T-helper 2 cell (primary cell): Measurements from ENCODE around the gene ACER2.
"Not testable (repeated sequence)": the region's sequence is repeated elsewhere in the genome, so short reads cannot be mapped to it uniquely, and the experiment has no call there.

Experiments
- DNase-seq, 5 experiments: peaks; one replicate each; pipeline versions ENCODE4 v3.0.0 to v3.0.0-alpha.2; 2012 to 2022
- total RNA-seq, 2 donors: gene quantifications; one replicate each; lab custom pipeline; 2026; lab: John Stamatoyannopoulos, UW

Gene ACER2
- 2.8 to 3.0 reads per million in 2 donors for total RNA-seq

DNA sequence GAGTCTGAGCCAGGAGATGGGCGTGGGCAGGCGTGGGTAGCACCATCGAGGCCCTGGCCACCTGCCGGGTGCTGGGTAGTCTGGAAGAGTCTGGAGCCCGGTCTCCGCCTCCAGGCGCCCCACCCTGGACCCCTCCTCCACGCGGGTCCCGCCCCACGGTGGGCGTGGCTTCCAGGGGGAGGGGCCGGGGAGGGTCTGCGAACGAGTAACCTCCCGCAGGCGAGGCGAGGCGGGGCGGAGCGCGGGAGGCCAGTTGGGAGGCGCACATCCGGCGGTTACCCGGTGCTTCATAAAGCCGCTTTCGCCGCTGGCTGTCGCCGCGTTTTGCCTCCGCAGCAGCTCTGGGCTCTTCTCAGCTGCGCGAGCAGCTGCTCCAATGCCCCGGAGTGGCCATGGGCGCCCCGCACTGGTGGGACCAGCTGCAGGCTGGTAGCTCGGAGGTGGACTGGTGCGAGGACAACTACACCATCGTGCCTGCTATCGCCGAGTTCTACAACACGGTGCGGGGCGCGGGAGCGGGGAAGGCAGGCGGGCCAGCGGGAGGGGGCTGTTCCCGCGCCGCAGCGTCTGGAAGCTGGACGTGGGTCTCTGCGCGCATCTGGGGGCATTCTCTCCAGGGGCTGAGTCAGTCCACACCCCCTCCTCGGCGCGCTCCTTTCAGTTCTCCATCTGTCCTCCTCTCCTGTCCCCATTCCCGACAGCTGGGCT lies at the start of gene ACER2:
ACER2 (plus strand) TSS at position 317 of the 708 bp plus-strand sequence; CDS start at position 393, 76 bp downstream.
- peak; percentile 89 to 95 (median 92) for DNase-seq

DNA sequence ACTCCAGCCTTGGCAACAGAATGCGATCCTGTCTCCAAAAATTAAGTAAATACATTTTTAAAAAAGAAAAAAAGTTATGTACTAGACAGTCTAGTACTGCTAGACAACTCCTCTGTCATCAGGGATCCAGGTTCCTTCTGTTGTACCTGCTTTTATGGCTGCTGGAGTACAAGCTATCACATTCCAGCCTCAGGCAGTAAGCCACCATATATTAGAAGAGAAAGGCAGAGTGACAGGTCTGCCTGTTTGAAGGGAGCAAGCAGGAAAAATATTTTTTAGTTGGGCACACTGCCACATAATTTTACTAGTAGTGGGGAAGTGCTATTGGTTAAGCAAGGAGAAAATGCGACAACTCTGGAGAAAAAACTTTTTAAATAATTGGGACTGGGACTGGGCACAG lies 39.7 kb upstream of the ACER2 start:
- no peak for DNase-seq

DNA sequence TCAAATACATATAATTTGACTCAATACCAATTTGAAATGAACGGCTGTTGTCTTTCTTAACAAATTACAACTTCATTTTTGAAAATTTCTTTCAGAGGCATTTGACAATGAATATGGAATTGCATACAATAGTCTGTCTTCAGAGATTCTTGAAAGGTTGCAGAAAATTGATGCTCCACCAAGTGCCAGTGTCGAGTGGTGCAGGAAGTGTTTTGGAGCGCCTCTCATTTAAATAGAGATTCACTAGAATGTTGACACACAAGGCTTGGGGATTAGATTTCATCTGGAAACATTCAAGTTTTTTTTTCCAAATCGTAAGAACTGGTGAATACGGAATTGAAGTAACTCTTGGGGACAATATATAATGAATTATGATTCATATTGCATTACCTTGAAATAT lies 36.9 kb upstream of the ACER2 start:
- no peak for DNase-seq

DNA sequence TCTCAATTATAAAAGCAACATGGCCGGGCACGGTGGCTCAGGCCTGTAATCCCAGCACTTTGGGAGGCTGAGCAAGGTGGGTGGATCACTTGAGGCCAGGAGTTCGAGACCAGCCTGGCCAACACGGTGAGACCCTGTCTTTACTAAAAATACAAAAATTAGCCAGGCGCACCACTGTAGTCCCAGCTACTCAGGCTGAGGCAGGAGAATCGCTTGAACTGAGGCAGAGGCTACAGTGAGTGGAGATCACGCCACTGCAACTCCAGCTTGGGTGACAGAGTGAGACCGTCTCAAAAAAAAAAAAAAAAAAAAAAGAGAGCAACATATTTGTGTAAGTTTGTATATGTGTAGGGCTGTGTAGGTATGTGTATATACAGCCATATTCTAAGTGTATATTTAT lies 36.2 kb upstream of the ACER2 start:
- DNase-seq: no peak

DNA sequence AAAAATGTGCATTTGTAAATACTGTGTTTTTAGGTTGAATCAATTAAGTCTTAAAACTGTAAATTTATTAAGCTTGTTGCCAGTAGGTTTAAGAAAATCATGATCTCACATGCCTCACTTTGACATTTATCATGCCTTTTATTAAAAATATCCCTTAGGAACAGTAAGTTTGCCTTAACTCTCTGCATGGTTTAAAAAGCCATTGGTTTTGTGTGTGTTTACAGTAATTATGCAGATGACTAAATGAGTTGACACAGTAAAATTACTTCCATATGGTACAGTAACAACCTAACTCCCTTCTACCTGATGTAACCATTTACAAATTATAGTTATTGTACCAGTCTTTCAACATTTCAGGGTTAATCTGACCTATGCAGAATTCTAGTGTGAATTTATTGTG lies 35.3 kb upstream of the ACER2 start:
- no peak for DNase-seq

DNA sequence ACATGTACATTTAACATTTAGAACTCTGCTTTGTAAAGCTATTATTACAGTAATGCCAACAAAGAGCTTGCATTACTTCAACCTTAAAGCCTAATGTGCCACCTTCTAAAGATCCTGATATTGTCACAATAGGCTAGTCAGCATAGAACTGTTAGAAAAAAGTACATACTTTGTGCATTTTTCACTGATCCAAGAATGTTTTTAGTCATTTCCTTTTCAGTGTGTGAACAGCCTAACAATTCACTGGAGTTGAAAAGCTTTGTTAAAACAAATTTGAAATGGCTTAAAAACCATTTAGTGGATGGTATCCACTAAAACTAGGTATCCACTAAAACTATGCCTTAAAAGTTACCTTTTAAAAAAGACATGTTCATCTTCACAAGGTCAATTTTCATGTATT lies 33.3 kb upstream of the ACER2 start:
- no peak for DNase-seq

DNA sequence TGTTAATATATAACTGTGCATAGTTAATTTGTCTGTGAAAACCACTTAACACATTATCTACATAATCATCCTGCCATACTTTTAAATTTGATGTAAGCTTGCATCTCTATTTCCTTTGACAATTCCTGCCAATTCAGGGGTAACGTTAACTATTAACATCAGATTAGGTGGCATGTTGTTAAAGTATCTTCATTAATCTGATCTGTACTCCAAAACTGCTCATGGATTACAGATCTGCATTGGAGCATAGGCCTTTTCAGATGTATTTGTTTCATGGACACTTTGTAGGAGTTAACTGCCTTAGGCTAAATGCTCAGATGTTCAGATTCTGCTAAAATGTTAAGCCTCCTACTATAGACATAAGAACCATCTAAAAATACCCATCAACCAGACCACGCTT lies 31.9 kb upstream of the ACER2 start:
- no peak for DNase-seq

DNA sequence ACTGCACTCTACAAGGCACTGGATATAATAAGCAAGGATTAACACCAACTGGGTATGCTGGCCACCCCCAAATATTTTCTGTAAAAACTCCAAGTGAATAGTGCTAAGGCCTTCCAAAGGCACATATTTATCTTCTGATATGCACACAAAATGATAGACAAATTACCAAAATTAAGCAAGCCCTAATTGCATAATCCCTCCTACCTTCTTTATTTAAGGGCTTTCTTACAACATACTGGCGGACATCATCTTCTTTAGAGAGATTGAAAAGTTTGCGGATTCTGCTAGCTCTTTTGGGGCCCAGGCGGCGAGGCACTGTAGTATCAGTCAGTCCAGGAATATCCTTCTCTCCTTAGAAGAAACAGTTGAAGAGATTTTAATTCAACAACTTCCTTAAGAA lies 30.6 kb upstream of the ACER2 start:
- DNase-seq: no peak

DNA sequence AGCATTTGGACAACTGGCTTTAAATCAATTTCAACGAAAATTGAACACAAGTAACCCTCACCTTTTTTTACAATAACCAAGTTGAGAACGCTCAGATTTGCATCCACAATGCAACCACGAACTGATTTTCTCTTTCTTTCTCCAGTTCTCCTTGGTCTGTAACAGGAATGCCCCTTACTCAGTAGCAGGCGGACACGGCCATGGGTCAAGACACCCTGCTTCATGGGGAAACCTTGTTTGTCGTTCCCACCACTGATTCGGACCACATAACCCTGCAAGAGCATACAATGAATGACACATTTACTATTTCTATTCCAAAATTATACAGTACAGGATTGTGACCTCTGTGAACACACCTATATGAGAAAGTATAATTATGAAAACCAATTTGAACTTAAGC lies 30.2 kb upstream of the ACER2 start:
- DNase-seq: no peak

DNA sequence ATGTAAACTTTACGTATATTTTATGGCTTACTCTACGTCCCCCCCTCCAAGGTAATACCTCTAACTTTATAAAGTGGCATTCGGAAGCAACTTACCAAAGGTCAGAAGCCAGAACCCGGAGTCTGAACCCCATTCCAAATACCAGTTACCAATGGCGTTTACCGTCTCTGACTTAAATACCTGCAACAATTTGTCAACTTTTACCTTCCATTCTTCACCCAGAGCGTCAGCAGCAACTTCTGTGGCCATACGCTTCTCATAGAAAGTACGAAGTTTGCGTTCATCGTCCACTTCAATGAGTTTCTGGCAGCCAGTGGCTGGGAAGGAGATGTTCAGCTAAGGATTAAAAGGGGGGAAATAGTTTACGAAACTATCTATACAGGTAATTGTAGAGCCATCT lies 29.5 kb upstream of the ACER2 start:
- no peak for DNase-seq

DNA sequence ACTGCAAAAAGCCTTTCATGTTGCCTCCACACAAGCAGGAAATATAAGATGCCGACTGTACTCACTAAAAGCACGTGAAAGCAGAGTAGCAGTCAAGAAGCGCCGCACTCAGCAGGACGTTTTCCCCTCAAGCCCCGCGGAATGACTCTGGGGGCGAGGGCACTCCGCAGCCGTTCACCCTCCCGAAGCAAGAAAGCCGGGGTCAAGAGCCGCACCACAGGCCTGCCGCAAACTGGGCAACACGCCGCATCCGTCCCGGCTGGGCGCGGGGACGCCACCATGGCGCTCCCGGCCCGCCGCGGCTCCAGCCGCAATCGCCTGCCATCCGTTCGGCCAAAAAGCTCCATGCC lies 29.1 kb upstream of the ACER2 start:
- peak in 4 of 5 experiments; percentile 15 to 66 (median 22) for DNase-seq

DNA sequence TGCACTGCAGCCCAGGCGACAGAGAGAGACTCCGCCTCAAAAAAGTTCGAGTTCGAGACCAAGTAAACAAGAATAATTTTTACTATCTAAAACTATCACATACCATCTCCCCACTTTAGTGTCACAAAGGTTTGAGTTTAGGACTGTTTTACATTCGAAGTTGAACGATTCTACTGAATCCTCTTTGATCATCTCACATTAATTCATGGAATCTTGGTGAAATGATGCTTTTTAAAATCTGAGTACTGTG lies 28.1 kb upstream of the ACER2 start:
- DNase-seq: no peak

DNA sequence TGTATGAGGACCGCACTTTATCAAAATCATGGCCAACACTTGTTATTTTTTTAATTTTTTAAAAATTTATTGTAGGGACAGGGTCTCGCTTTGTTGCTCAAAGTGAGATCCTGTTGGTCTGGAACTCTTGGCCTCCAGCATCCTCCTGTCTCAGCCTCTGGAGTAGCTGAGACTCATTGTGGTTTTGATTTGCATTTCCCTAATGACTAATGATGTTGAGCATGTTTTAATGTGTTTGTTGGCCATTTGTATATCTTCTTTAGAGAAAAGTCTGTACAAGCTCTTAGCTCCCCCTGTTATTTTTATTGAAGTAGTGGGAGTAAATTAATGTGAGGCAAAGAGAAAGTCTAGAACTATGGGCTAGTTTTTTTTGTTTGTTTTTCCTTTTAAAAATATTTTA lies 27.2 kb upstream of the ACER2 start:
- DNase-seq: no peak

DNA sequence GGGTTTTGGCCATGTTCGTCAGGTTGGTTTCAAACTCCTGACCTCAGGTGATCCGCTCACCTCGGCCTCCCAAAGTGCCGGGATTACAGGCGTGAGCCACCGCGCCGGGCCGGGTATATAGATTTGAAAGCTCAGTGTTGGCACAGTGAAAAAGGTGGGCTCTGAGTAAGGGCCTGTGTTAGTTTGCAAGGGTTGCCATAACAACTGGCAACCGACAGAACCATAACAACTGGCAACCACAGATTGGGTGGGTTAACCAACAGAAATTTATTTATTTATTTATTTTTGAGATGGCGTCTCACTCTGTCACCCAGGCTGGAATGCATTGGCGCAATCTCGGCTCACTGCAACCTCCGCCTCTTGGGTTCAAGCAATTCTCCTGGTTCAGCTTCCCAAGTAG lies 23.6 kb upstream of the ACER2 start:
- DNase-seq: not testable (repeated sequence)

DNA sequence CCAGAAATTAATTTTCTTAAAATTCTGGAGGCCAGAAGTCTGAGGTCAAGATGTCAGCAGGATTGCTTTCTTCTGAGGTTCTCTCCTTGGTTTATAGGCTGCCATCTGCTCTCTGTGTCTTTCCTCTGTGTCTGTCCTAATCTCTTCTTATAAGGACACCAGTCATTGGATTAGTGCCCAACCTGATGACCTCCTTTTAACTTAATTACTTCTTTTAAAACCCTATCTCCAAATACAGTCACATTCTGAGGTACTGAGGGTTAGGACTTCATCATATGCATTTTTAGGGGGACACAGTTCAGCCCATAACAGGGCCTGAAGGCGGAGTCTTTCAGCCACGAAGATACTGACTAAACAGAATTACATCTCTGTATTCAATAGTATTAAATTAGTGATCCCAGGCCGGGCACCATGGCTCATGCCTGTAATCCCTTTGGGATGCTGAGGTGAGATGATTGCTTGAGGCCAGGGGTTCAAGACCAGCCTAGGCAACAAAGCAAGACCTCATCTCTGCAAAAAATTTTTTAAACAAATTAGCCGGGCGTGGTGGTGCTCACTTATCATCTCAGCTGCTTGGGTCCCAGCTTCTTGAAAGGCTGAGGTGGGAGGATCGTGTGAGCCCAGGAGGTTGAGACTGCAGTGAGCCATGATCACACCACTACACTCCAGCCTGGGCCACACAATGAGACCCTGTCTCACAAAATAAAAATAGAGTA lies 22.9 kb upstream of the ACER2 start:
- DNase-seq: no peak

DNA sequence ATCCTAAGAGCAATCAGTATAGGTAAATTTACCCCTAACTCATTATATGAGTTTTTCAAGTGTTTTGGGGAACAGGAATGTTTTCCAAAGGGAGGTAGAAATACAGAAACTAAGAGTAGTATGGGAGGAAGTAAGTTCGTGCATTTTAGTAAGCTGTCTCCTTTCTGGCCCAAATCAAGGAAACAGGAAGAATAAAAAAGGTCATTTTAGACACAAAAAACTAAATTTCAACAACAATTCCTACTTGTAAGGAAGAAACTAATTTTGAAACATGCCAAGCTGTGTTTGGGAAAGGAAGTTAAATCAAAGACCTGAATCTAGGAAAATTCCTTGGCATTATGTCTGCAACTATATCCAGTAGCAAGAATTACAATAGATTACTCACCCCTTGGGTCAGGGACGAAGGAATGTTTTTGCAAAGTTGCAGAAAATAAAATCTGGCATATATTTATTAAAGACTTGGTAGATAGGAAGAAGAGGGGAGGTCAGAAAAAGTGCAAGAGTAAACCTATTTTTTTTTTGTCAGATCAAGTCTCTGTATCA lies 22.2 kb upstream of the ACER2 start:
- DNase-seq: no peak

DNA sequence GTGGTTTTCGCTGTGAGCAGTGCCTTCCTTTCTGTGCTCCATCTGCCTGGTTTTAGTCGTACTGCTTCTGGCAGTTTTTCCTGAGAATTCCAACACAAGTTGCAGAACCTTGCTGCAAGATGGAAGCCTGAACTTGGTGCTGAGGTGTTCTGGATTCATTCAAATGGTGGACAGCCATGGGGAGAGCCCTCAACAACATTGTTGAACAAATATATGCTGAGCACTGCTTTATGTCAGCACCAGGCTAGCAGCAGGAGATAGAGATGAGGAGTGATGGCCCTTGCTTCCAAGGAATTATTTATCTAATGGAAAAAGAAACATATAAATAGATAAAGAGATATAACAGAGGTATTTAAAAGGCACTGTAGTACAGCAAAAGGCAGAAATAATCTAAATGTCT lies 21.5 kb upstream of the ACER2 start:
- no peak for DNase-seq

DNA sequence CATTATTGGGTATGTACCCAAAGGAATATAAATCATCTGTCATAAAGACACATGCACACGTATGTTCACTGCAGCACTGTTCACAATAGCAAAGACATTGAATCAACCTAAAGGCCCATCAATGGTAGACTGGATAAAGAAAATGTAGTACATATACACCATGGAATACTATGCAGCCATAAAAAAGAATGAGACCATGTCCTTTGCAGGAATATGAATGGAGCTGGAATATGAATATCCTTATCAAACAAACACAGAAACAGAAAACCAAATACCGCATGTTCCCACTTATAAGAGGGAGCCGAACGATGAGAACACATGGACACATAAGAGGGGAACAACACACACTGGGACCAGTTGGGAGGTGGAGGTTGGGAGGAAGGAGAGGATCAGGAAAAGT lies 19.3 kb upstream of the ACER2 start:
- not testable (repeated sequence) for DNase-seq

DNA sequence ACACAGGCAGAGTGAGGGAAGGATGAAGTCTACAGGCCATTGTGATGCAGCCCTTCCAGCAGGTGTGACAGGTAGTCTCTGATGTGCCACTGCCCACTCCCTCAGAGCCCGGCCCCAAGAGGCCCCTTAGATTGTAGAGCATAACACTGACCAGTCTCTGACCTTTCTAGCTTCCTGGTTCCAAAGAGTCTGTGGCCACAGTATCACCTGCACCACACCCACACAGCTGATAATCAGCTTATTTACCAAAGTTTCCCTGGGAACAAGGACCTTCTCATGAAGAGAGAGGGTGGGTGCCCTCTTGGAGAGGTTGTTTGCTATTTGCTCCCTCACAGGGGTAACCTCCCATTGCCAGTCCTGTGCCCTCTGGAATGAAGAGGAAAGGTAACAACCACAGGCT lies 11.0 kb upstream of the ACER2 start:
- no peak for DNase-seq

DNA sequence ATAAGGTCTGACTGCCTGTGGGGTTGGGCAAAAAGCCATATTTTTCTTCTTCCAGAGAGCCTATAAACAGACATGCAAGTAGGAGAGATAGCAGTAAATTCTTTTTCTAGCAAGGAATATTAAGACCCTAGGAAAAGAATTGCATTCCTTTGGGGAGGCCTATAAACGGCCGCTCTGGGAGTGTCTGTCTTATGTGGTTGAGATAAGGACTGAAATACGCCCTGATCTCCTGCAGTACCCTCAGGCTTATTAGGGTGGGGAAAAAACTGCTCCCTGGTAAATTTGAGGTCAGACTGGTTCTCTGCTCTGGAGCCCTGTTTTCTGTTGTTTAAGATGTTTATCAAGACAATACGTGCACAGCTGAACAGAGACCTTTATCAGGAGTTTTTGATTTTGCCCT lies 5.6 kb upstream of the ACER2 start:
- DNase-seq: not testable (repeated sequence)

DNA sequence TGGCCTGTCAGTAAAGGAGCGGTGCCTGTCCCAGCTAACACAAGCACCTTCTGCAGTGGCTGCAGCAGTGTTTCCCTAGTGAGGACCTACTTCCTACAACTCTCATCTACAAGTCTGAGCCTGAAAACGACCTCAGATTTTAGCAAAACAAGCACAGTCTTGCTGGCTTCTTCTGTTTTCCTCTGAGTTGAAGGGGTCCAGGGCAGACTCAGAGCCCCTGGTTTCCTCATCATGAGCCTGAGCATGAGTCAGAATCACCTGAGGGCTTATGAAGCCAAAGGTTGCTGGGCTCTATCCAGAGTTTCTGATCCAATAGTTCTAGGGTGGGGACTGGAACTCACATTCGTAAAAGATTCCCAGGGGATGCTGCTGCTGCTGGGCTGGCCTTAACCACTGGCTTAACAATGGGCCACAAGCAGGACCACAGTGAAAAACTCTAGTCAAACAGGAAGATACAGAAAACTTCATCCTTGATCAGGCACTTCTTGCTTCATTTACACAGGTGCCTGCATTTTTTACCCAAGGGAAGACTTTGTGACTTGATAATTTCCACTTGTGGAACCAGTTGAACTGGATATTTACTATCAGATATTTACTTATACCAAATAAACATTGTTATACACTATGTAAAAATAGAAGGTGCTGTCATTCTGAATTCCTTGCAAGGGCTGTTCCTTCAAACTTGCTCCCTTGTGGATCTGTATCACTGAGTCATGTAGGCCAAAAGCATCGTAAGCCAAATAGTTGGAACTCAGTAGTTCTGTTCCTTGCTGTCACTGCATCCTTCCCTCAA lies 4.3 kb upstream of the ACER2 start:
- no peak for DNase-seq

DNA sequence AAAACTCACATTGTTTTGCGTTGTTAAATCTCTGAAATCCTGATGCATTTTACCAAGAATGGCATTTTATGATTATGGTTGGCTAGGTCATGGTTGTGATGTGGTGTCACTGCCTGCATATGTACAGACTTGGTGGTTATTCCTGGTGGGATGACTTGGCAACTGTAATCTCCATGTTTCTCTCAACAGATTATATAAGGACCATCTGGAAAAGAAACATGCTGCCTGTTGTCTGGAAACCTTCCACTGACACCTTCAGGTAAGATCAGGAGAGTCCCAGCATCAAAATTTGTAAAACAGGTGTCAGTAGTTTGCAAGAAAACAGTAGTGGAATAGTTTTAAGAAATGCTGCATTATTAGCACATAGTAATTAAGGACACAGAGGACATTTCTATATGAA lies 3.0 kb upstream of the ACER2 start:
- DNase-seq: no peak

DNA sequence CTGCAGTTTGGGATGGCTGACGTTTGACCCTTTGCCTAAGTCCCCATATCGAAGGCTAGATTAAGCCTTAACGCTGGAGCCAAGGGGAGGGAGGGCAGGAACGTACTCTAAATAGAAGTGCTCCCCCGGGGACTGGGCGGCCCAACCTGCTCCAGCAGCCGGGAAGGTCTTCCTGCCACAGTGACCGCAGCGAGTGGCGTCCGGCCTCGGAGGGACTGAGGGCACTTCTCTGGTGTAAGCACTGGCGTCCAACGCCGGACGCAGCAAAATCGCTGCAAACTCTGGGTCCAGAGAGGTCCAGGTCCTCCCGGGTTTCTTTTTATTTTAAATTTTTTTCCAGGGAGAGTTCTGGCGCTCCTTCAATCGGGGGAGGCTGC lies 505 bp upstream of the ACER2 start:
- peak in 1 of 5 experiments; percentile 12 for DNase-seq
